ENCODE data around the gene SUSD2. TPM values are rescaled to one million over a fixed set of nuclear protein-coding genes. Genes with fewer than 3 reads are reported as not detected.

The SUSD2 gene
- total RNA-seq, 2 donors from 2014 or later = 4.2 to 7.6 TPM

DNA sequence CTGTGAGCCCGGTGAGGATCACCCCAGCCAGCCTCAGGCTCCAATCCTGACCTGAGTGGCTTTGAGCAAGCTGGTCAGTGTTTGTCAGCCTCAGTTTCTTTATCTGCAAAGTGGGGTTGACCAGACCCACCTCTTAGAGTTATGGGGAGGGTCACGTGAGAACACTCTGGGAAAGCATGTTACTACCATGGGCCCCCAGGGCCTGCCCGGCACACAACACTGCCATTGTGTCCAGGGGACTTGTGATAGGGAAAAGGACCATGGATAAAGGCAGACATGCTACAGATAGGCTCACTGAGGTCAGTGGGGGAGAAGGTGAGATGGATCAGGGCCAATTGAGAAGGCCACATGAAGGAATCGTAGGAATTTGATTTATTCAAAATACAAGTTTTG lies 32.1 kb upstream of the SUSD2 start:
- no peaks in the 10 kb centered on the region for H3K9me3 ChIP-seq
- H3K4me1 ChIP-seq = peaks cover 44% of the 10 kb centered on the region
- H3K27ac ChIP-seq = no peak overlapping the region
- intact Hi-C loops (cut with DNase I) = no loop called here
- TF ChIP-seq, protein P1, sequence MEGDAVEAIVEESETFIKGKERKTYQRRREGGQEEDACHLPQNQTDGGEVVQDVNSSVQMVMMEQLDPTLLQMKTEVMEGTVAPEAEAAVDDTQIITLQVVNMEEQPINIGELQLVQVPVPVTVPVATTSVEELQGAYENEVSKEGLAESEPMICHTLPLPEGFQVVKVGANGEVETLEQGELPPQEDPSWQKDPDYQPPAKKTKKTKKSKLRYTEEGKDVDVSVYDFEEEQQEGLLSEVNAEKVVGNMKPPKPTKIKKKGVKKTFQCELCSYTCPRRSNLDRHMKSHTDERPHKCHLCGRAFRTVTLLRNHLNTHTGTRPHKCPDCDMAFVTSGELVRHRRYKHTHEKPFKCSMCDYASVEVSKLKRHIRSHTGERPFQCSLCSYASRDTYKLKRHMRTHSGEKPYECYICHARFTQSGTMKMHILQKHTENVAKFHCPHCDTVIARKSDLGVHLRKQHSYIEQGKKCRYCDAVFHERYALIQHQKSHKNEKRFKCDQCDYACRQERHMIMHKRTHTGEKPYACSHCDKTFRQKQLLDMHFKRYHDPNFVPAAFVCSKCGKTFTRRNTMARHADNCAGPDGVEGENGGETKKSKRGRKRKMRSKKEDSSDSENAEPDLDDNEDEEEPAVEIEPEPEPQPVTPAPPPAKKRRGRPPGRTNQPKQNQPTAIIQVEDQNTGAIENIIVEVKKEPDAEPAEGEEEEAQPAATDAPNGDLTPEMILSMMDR (IDR thresholded peaks at IDR 0.05) = no peak
- no peak for TF ChIP-seq POLR2A (IDR thresholded peaks at IDR 0.05)
- H3K4me3 ChIP-seq = no peak overlapping the region
- 88 to 100% methylated on average over 4 of the region's 4 CpGs for WGBS, 2 donors
- ATAC-seq = no peak
- no peaks in the 10 kb centered on the region for H3K36me3 ChIP-seq (replicated peaks in 1 of 2; ENCODE audit: insufficient read depth in 1 of 2, low read depth in 2 of 2)
- H3K27me3 ChIP-seq = no peaks in the 10 kb centered on the region
- DNase-seq = no peak

DNA sequence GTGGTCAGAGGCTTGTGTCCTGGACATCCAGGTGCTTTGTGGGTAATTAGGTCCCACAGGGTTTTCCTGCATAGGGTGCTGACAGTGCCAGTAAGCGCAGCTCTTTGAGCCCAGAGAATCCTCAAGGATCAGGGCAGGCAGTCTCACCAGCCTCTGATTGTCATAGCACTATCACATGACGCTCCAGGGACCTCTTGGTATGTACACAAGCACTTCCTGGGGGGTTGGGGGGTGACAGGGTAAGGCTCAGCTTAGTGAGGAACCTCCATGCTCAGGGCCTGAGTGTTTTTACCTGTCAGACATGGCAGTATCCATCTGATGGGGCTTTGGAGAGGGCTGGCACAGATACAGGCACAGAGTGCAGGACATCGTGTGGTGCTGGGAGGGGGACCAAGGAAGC lies 27.9 kb upstream of the SUSD2 start:
- no peak for DNase-seq

DNA sequence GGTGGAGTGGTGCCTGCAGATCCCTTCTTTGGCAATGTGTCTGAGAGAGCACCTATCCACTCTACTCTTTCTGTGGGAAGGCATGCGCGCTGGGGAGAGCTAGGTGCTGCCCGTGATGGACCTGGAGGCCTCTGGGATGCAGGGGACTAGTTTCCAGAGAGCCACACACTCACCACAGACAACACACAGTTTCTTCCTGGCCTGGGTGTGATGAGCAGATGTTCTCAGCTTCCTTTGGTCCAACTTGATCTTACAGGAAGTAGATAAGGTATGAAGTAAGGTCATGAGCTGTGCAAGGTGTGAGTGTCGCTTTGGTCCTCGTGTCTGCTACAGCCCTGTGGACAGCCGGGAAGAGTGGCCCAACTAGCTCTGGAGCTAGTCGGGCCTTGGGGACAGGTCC lies 27.3 kb upstream of the SUSD2 start:
- DNase-seq = no peak
- Histone ChIP-seq H3K27ac (no peak overlapping the region), H3K4me1 (peaks cover 26% of the 10 kb centered on the region), H3K27me3 (no peaks in the 10 kb centered on the region), H3K9me3 (no peaks in the 10 kb centered on the region), H3K36me3 (replicated peaks in 1 of 2; ENCODE audit: insufficient read depth in 1 of 2, low read depth in 2 of 2) (no peaks in the 10 kb centered on the region), H3K4me3 (no peak overlapping the region)
- TF ChIP-seq, protein P1 (IDR thresholded peaks at IDR 0.05) = no peak
- TF ChIP-seq POLR2A (IDR thresholded peaks at IDR 0.05) = no peak
- no peak for ATAC-seq
- intact Hi-C loops (cut with DNase I) = no loop called here
- 86 to 91% methylated on average over 7 of the region's 7 CpGs for WGBS, 2 donors

More for the DNA sequence above, 27.9 kb upstream of the SUSD2 start:
- 77 to 83% methylated on average over 1 to 3 of the region's 3 CpGs for WGBS, 2 donors
- Histone ChIP-seq H3K27ac (no peak overlapping the region), H3K4me3 (no peak overlapping the region), H3K36me3 (replicated peaks in 1 of 2; ENCODE audit: insufficient read depth in 1 of 2, low read depth in 2 of 2) (no peaks in the 10 kb centered on the region), H3K27me3 (no peaks in the 10 kb centered on the region), H3K9me3 (no peaks in the 10 kb centered on the region), H3K4me1 (peaks cover 30% of the 10 kb centered on the region)
- TF ChIP-seq, protein P1 (IDR thresholded peaks at IDR 0.05) = no peak
- TF ChIP-seq POLR2A (IDR thresholded peaks at IDR 0.05) = no peak
- ATAC-seq = no peak
- intact Hi-C loops (cut with DNase I) = no loop called here

DNA sequence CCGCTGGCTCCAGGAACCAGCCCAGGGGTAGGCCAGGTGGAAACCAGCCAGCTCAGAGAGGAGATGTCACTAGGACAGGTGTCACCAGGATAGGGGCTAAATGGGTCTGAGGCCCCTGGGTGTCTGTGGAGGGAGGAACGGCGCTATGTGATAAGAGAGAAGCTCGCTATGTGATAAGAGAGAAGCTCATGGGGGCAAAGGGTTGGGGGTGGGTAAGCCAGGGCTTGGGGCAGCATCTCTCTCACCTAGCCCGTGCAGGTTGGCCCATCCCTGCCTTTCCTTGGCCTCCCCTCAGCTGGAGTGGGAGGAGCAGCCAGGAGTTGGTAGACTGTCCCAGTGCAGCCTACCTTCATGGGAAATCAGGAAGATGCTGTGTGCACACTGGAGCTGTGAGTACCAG lies 26.5 kb upstream of the SUSD2 start:
- TF ChIP-seq, protein P1 (IDR thresholded peaks at IDR 0.05) = no peak
- TF ChIP-seq POLR2A (IDR thresholded peaks at IDR 0.05) = no peak
- Histone ChIP-seq H3K4me1 (peaks cover 26% of the 10 kb centered on the region), H3K36me3 (replicated peaks in 1 of 2; ENCODE audit: insufficient read depth in 1 of 2, low read depth in 2 of 2) (no peaks in the 10 kb centered on the region), H3K9me3 (no peaks in the 10 kb centered on the region), H3K27me3 (no peaks in the 10 kb centered on the region), H3K27ac (no peak overlapping the region), H3K4me3 (no peak overlapping the region)
- 86 to 97% methylated on average over 5 of the region's 5 CpGs for WGBS, 2 donors
- DNase-seq (no peak), ATAC-seq (no peak)
- intact Hi-C loops (cut with DNase I) = no loop called here

DNA sequence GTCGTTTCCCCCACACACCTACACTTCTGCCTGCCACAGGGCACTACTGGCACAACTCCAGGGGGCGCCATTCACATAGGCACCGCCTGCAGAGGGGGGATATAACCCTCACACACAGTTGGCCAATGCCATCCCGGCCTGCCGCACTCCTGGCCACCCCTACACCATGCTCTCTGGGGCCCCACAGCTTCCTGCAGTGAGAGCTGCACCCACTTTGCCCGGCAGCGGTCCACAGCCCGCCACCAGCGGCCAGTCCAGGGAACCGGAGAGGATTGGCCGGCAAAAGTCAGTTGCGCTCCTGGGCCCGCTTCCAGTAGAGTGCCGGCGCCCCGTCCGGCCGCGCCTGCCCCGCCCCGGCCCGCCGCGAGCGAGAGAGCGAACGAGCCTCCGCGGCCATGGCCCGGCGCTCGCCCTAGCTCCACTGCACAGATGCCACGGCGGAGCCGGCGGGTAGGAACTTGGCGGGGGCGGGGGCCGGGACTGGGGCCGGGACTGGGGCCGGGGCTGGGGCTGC lies 25.6 kb upstream of the SUSD2 start:
- no peaks in the 10 kb centered on the region for H3K9me3 ChIP-seq
- no peaks in the 10 kb centered on the region for H3K27me3 ChIP-seq
- H3K4me1 ChIP-seq = peaks cover 26% of the 10 kb centered on the region
- peak overlapping the region in 3 of 4 donors; percentile 9 to 56 (median 49) for H3K27ac ChIP-seq
- H3K4me3 ChIP-seq = peak overlapping the region; percentile 21 to 29
- DNase-seq (peak; percentile 74 to 86 (median 82)), ATAC-seq (peak; percentile 80)
- TF ChIP-seq, protein P1 (IDR thresholded peaks at IDR 0.05) = peak; percentile 20 to 54 (median 49)
- TF ChIP-seq POLR2A (IDR thresholded peaks at IDR 0.05) = no peak
- WGBS, 2 donors = 0 to 22% methylated on average over 1 to 36 of the region's 41 CpGs
- no peaks in the 10 kb centered on the region for H3K36me3 ChIP-seq (replicated peaks in 1 of 2; ENCODE audit: insufficient read depth in 1 of 2, low read depth in 2 of 2)
- intact Hi-C loops (cut with DNase I) = no loop called here
